Fibroblast of villous mesenchyme (primary cell): ENCODE measurements around the gene EPC2. TPM values are rescaled to one million over a fixed set of nuclear protein-coding genes. Genes with fewer than 3 reads are reported as not detected.
"Not testable (repeated sequence)": the region's sequence is repeated elsewhere in the genome, so short reads cannot be mapped to it uniquely, and the experiment has no call there.

ENCODE experiments used
- DNase-seq: peaks from one replicate; pipeline ENCODE4 v3.0.0-alpha.2; 2010; ENCODE audit warnings: low read depth
- H3K4me3 ChIP-seq: 2 replicates; pipeline ENCODE4 v1.5.1; 2011; ENCODE audit warnings: low read depth, mild to moderate bottlenecking, low read length
- total RNA-seq: library from RNA; depleted of rRNA; stranded (reverse); fragments of >200 nt; gene quantifications from 2 replicates; pipeline ENCODE4 v1.2.3, GENCODE V29; 2012
- TF ChIP-seq, protein P1 (sequence below): IDR thresholded peaks from 2 replicates; pipeline ENCODE4 v1.5.1; 2012; ENCODE audit warnings: low read depth, mild to moderate bottlenecking, low read length; ENCODE audit not compliant: insufficient read depth

The EPC2 gene
- total RNA-seq, 1 donor: 23.3 TPM

DNA sequence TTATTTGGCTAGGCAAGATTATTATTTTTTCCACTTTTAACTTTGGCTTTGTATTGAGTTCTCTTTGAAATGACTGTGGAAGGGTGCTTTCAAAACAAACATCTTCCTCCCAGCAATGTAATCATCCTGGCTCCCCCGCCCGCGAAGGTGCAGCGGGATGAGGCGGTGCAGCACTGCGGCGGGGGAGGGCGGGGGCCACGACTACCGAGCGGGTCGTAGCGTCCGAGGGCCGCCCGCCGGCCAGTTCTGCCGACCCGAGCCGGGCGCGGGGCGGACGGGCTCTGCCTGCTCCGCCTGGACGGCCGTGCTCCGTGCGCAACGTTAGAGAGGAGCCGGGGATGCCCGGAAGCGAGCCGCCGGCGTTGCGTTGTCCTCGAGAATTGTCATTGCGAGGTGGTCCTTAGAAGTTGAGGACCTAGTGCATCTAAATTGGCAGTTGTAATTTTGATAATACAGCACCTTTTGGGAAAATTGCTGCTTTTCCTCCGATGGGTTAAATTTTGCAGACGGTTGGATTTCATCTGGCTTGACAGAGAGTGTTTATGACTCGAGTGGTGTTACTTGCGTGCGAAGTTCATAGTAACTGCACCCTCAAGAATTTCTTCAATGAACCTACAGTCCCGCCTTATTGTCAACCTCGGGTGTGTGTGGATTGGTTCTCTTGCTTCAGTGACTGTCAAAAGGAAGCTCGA lies 1.1 kb downstream of the EPC2 start:
- H3K4me3 ChIP-seq: peak overlapping the region; percentile 72
- DNase-seq: peak; percentile 93
- TF ChIP-seq, protein P1, sequence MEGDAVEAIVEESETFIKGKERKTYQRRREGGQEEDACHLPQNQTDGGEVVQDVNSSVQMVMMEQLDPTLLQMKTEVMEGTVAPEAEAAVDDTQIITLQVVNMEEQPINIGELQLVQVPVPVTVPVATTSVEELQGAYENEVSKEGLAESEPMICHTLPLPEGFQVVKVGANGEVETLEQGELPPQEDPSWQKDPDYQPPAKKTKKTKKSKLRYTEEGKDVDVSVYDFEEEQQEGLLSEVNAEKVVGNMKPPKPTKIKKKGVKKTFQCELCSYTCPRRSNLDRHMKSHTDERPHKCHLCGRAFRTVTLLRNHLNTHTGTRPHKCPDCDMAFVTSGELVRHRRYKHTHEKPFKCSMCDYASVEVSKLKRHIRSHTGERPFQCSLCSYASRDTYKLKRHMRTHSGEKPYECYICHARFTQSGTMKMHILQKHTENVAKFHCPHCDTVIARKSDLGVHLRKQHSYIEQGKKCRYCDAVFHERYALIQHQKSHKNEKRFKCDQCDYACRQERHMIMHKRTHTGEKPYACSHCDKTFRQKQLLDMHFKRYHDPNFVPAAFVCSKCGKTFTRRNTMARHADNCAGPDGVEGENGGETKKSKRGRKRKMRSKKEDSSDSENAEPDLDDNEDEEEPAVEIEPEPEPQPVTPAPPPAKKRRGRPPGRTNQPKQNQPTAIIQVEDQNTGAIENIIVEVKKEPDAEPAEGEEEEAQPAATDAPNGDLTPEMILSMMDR: no peak

DNA sequence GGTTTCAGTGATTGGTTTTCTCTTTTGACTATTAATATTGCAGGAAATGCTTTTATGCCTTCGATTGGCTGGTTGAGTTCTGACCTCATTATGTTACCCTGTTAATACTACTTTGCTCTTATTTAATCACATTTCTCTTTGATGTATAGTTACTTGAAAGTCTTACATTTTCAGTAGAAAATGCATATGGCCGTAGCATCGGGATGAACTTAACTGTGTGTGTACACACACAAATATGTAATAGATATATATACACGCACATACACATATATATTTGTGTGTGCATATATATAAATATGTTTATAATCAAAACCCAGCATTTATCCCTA lies 1.6 kb downstream of the EPC2 start:
- TF ChIP-seq, protein P1: no peak
- H3K4me3 ChIP-seq: peak overlapping the region; percentile 72
- DNase-seq: no peak

DNA sequence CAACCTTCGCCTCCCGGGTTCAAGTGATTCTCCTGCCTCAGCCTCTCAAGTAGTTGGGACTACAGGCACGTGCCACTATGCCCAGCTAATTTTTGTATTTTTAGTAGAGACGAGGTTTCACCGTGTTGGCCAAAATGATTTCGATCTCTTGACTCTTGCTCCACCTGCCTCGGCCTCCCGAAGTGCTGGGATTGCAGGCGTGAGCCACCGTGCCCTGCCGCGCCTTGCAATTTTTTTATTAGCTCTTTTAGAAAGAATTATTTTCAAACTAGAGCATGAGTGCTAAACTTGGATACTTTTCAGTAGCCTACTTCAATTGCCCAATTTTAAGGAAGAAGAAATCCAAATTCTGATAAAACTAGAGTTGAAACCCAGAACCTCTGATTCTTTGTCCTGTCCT lies 3.2 kb downstream of the EPC2 start:
- not testable (repeated sequence) for DNase-seq, H3K4me3 ChIP-seq

GRCh38 chr2:148649936-148650335 lies 5.4 kb downstream of the EPC2 start:
- TF ChIP-seq, protein P1: no peak
- no peak for DNase-seq
- H3K4me3 ChIP-seq: no peak overlapping the region

DNA sequence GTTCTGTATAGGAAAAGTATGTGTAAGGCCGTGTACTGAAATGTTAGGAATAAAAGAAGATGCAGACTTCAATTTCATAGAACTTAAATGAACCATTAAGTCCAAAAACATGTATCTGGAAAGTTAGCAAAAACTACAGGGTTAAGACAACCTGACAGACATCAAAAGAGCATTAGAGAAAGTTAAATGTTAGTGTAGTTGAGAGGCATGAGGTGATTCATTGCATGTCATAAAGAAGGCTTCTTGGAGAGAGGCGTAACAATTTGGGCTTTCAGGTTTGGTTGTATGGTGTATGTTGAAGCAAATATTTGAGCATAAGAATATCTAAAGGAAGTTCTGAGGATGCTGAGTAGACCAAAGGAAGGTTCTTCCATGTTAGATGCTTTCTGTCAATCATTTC lies 6.3 kb downstream of the EPC2 start:
- no peak for DNase-seq
- TF ChIP-seq, protein P1: no peak
- H3K4me3 ChIP-seq: no peak overlapping the region

DNA sequence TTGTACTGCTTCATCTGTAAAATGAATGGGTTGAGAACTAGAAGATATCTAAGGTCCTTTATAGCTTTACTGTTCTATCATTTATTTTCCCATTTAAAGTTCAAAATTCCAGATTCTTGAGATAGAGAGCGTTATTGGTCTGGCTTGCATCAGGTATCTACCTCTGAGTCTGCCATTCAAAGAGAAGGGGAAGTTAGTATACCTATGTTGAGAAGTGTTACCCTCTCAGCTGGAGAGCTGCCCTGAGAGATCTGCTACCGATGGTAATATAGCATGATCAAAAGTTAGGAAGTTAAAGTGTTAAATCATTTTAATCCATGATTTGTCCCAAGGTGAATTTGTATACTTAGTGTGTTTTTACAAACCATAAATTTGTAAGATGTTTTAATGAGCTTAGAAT lies 7.4 kb downstream of the EPC2 start:
- no peak overlapping the region for H3K4me3 ChIP-seq
- TF ChIP-seq, protein P1: no peak
- DNase-seq: no peak

DNA sequence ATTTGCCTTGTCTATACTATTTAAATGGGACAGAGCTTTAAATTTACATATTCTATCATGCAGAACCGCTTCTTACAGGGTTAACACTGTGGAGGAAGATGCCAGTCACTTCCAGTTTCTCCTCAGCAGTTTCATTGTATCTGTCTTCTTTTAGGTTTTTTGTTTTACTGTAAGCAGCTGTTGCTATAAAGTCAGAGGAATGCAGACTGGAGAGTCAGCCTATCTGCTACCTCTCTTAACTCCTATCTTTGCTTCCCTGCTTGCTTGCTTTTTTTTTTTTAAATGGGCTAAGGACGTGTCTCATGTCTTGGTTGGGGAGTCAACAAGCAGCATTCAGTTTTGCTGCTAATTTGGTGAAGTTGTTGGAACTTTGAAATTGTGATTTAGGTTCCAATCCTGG lies 8.9 kb downstream of the EPC2 start:
- TF ChIP-seq, protein P1: no peak
- H3K4me3 ChIP-seq: no peak overlapping the region
- DNase-seq: peak; percentile 63
